HepG2 (cell line): ENCODE results near the gene NEU1. TPM values are rescaled to one million over a fixed set of nuclear protein-coding genes. Genes with fewer than 3 reads are reported as not detected.

Experiments used
- BHLHE40 ChIP-seq: IDR thresholded peaks from 2 replicates; pipeline ENCODE4 v1.6.1; 2011; ENCODE audit warnings: low read length, improper control_type of control experiment
- RBM22 ChIP-seq: fragments of 200-400 bp; formaldehyde crosslinking; optimal IDR thresholded peaks from 2 replicates; pipeline ENCODE3; 2017; ENCODE audit warnings: mild to moderate bottlenecking, low read length, moderate library complexity
- REXO4 ChIP-seq: sonication (generic); formaldehyde crosslinking; IDR thresholded peaks from 2 replicates; pipeline ENCODE4 v1.8.0; 2022; ENCODE audit warnings: missing genetic modification reagents, mild to moderate bottlenecking, borderline replicate concordance
- ZFX ChIP-seq: sonication (generic); formaldehyde crosslinking; IDR thresholded peaks from 2 replicates; pipeline ENCODE4 v1.4.0; 2020; ENCODE audit warnings: mild to moderate bottlenecking, low read depth, missing genetic modification reagents, moderate library complexity
- ZNF567 ChIP-seq: sonication (generic); formaldehyde crosslinking; IDR thresholded peaks from 2 replicates; pipeline ENCODE4 v1.8.1; 2023; ENCODE audit warnings: mild to moderate bottlenecking, missing genetic modification reagents, borderline replicate concordance
- ZNF598 ChIP-seq: sonication (generic); formaldehyde crosslinking; IDR thresholded peaks from 2 replicates; pipeline ENCODE4 v1.5.1; 2020; ENCODE audit warnings: mild to moderate bottlenecking, missing genetic modification reagents, borderline replicate concordance
- ZNF737 ChIP-seq: sonication (generic); formaldehyde crosslinking; IDR thresholded peaks from 2 replicates; pipeline ENCODE4 v1.5.0; 2020; ENCODE audit warnings: missing genetic modification reagents, mild to moderate bottlenecking, borderline replicate concordance
- ZZZ3 ChIP-seq: sonication (generic); formaldehyde crosslinking; IDR thresholded peaks from 2 replicates; pipeline ENCODE4 v1.4.0; 2020; ENCODE audit warnings: missing genetic modification reagents, mild to moderate bottlenecking, borderline replicate concordance
- polyA plus RNA-seq, 8 experiments: library from polyadenylated mRNA; depleted of rRNA in 3 of 8; stranded (reverse) in 7 of 8; unstranded in 1 of 8; fragments of >200 nt; fragmentation: Illumina TruSeq in 4 of 8; extraction: Trizol in 4 of 8; gene quantifications; 2 replicates each; pipeline versions ENCODE4 v1.2.1 to v1.2.3, GENCODE V29; 2011 to 2016; ENCODE audit warnings: low read depth in 4 of 8, missing spikeins in 1 of 8, mixed read lengths in 1 of 8; ENCODE audit not compliant: insufficient read depth in 1 of 8
- total RNA-seq, 5 experiments: library from RNA; depleted of rRNA; stranded (reverse); fragments of >200 nt; fragmentation: Illumina TruSeq; extraction: Trizol; gene quantifications; 2 replicates each; pipeline ENCODE4 v1.2.3, GENCODE V29; 2016; ENCODE audit warnings: low read depth in 1 of 5
- TF ChIP-seq, protein P1 (sequence below): sonication (generic); formaldehyde crosslinking; IDR thresholded peaks from 2 replicates; pipeline ENCODE4 v1.4.0; 2020; ENCODE audit warnings: missing genetic modification reagents
- TF ChIP-seq, protein P2 (sequence below): sonication (generic); formaldehyde crosslinking; IDR thresholded peaks from 2 replicates; pipeline ENCODE4 v1.4.0; 2020; ENCODE audit warnings: missing genetic modification reagents
- TF ChIP-seq, protein P3 (sequence below): sonication (generic); formaldehyde crosslinking; IDR thresholded peaks from 2 replicates; pipeline ENCODE4 v1.4.0; 2020; ENCODE audit warnings: missing genetic modification reagents
- TF ChIP-seq, protein P4 (sequence below): sonication (generic); formaldehyde crosslinking; IDR thresholded peaks from 2 replicates; pipeline ENCODE4 v1.8.0; 2022; ENCODE audit warnings: mild to moderate bottlenecking, missing genetic modification reagents, moderate library complexity
- TF ChIP-seq, protein P5 (sequence below): sonication (generic); formaldehyde crosslinking; IDR thresholded peaks from 2 replicates; pipeline ENCODE4 v1.5.0; 2020; ENCODE audit warnings: mild to moderate bottlenecking, missing genetic modification reagents
- TF ChIP-seq, protein P6 (sequence below): IDR thresholded peaks from 2 replicates; pipeline ENCODE4 v1.6.1; 2018; ENCODE audit warnings: missing genetic modification reagents, mild to moderate bottlenecking, missing compliant biosample characterization

Gene NEU1
- total and polyA plus RNA-seq, 2 of the 13 experiments (the other 11 are each of a cell fraction or from before 2014, with no cell fraction given) = 215 to 297 TPM

DNA sequence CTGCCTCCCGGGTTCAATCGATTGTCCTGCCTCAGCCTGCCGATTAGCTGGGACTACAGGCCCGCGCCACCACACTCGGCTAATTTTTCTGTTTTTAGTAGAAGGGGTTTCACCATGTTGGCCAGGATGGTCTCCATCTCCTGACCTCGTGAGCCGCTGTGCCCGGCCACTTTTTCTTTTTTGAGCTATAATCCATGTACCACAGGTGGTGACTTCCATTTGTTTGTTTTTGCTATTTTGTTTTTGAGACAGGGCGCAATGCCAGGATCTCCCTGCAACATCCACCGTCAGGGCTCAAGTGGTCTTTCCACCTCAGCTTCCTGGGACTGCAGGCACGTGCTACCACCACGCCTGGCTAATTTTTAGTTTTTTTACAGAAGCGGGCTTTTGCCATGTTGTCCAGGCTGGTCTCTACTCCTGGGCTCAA is 26.6 kb downstream of the NEU1 start (continued):
- TF ChIP-seq ZZZ3 (CRISPR knock-in tag) = no peak
- TF ChIP-seq ZNF598 (CRISPR knock-in tag) = peak; percentile 17; the same call in 1 of the 2 replicates
- 0 out of 2 replicates have a peak, but pooled peaks have one; percentile 3 for TF ChIP-seq ZFX
- TF ChIP-seq BHLHE40 = peak; percentile 51; the same call in 1 of the 2 replicates
- TF ChIP-seq, protein P1, sequence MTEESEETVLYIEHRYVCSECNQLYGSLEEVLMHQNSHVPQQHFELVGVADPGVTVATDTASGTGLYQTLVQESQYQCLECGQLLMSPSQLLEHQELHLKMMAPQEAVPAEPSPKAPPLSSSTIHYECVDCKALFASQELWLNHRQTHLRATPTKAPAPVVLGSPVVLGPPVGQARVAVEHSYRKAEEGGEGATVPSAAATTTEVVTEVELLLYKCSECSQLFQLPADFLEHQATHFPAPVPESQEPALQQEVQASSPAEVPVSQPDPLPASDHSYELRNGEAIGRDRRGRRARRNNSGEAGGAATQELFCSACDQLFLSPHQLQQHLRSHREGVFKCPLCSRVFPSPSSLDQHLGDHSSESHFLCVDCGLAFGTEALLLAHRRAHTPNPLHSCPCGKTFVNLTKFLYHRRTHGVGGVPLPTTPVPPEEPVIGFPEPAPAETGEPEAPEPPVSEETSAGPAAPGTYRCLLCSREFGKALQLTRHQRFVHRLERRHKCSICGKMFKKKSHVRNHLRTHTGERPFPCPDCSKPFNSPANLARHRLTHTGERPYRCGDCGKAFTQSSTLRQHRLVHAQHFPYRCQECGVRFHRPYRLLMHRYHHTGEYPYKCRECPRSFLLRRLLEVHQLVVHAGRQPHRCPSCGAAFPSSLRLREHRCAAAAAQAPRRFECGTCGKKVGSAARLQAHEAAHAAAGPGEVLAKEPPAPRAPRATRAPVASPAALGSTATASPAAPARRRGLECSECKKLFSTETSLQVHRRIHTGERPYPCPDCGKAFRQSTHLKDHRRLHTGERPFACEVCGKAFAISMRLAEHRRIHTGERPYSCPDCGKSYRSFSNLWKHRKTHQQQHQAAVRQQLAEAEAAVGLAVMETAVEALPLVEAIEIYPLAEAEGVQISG = peak; percentile 31; the same call in 1 of the 2 replicates
- TF ChIP-seq, protein P2, sequence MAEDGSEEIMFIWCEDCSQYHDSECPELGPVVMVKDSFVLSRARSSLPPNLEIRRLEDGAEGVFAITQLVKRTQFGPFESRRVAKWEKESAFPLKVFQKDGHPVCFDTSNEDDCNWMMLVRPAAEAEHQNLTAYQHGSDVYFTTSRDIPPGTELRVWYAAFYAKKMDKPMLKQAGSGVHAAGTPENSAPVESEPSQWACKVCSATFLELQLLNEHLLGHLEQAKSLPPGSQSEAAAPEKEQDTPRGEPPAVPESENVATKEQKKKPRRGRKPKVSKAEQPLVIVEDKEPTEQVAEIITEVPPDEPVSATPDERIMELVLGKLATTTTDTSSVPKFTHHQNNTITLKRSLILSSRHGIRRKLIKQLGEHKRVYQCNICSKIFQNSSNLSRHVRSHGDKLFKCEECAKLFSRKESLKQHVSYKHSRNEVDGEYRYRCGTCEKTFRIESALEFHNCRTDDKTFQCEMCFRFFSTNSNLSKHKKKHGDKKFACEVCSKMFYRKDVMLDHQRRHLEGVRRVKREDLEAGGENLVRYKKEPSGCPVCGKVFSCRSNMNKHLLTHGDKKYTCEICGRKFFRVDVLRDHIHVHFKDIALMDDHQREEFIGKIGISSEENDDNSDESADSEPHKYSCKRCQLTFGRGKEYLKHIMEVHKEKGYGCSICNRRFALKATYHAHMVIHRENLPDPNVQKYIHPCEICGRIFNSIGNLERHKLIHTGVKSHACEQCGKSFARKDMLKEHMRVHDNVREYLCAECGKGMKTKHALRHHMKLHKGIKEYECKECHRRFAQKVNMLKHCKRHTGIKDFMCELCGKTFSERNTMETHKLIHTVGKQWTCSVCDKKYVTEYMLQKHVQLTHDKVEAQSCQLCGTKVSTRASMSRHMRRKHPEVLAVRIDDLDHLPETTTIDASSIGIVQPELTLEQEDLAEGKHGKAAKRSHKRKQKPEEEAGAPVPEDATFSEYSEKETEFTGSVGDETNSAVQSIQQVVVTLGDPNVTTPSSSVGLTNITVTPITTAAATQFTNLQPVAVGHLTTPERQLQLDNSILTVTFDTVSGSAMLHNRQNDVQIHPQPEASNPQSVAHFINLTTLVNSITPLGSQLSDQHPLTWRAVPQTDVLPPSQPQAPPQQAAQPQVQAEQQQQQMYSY (CRISPR knock-in tag) = 0 out of 2 replicates have a peak, but pooled peaks have one; percentile 28
- TF ChIP-seq RBM22 = peak; percentile 15
- TF ChIP-seq, protein P3, sequence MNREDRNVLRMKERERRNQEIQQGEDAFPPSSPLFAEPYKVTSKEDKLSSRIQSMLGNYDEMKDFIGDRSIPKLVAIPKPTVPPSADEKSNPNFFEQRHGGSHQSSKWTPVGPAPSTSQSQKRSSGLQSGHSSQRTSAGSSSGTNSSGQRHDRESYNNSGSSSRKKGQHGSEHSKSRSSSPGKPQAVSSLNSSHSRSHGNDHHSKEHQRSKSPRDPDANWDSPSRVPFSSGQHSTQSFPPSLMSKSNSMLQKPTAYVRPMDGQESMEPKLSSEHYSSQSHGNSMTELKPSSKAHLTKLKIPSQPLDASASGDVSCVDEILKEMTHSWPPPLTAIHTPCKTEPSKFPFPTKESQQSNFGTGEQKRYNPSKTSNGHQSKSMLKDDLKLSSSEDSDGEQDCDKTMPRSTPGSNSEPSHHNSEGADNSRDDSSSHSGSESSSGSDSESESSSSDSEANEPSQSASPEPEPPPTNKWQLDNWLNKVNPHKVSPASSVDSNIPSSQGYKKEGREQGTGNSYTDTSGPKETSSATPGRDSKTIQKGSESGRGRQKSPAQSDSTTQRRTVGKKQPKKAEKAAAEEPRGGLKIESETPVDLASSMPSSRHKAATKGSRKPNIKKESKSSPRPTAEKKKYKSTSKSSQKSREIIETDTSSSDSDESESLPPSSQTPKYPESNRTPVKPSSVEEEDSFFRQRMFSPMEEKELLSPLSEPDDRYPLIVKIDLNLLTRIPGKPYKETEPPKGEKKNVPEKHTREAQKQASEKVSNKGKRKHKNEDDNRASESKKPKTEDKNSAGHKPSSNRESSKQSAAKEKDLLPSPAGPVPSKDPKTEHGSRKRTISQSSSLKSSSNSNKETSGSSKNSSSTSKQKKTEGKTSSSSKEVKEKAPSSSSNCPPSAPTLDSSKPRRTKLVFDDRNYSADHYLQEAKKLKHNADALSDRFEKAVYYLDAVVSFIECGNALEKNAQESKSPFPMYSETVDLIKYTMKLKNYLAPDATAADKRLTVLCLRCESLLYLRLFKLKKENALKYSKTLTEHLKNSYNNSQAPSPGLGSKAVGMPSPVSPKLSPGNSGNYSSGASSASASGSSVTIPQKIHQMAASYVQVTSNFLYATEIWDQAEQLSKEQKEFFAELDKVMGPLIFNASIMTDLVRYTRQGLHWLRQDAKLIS (CRISPR knock-in tag) = 0 out of 2 replicates have a peak, but pooled peaks have one; percentile 23
- TF ChIP-seq ZNF567 (CRISPR knock-in tag) = no peak
- TF ChIP-seq, protein P4, sequence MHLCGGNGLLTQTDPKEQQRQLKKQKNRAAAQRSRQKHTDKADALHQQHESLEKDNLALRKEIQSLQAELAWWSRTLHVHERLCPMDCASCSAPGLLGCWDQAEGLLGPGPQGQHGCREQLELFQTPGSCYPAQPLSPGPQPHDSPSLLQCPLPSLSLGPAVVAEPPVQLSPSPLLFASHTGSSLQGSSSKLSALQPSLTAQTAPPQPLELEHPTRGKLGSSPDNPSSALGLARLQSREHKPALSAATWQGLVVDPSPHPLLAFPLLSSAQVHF (CRISPR knock-in tag) = no peak
- TF ChIP-seq REXO4 (CRISPR knock-in tag) = no peak
- TF ChIP-seq, protein P5, sequence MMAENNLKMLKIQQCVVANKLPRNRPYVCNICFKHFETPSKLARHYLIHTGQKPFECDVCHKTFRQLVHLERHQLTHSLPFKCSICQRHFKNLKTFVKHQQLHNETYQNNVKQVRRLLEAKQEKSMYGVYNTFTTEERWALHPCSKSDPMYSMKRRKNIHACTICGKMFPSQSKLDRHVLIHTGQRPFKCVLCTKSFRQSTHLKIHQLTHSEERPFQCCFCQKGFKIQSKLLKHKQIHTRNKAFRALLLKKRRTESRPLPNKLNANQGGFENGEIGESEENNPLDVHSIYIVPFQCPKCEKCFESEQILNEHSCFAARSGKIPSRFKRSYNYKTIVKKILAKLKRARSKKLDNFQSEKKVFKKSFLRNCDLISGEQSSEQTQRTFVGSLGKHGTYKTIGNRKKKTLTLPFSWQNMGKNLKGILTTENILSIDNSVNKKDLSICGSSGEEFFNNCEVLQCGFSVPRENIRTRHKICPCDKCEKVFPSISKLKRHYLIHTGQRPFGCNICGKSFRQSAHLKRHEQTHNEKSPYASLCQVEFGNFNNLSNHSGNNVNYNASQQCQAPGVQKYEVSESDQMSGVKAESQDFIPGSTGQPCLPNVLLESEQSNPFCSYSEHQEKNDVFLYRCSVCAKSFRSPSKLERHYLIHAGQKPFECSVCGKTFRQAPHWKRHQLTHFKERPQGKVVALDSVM (CRISPR knock-in tag) = no peak
- peak; percentile 77; the same call in 1 of the 2 replicates for TF ChIP-seq ZNF737 (CRISPR knock-in tag)
- TF ChIP-seq, protein P6, sequence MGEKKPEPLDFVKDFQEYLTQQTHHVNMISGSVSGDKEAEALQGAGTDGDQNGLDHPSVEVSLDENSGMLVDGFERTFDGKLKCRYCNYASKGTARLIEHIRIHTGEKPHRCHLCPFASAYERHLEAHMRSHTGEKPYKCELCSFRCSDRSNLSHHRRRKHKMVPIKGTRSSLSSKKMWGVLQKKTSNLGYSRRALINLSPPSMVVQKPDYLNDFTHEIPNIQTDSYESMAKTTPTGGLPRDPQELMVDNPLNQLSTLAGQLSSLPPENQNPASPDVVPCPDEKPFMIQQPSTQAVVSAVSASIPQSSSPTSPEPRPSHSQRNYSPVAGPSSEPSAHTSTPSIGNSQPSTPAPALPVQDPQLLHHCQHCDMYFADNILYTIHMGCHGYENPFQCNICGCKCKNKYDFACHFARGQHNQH = peak; percentile 18; the same call in 1 of the 2 replicates
